Mesenchymal stem cell (in vitro differentiated cells and primary cell): ENCODE data around the gene HNRNPLL. TPM values are rescaled to one million over a fixed set of nuclear protein-coding genes. Genes with fewer than 3 reads are reported as not detected.

ENCODE experiments used
- DNase-seq: peaks from one replicate; pipeline ENCODE4 v3.0.0-alpha.2; 2013
- H2AFZ ChIP-seq: one replicate; pipeline ENCODE4 v1.6.1; 2013; ENCODE audit warnings: low read depth, mild to moderate bottlenecking, control low read depth, inconsistent platforms, low read length, moderate library complexity
- H2AK5ac ChIP-seq: 2 replicates; pipeline ENCODE4 v1.6.1; 2013; ENCODE audit warnings: low read length, moderate library complexity, mild to moderate bottlenecking, inconsistent platforms; ENCODE audit not compliant: severe bottlenecking
- H2BK120ac ChIP-seq: one replicate; pipeline ENCODE4 v1.6.1; 2013; ENCODE audit warnings: low read depth, mild to moderate bottlenecking, inconsistent platforms, low read length, moderate library complexity
- H2BK12ac ChIP-seq, 2 experiments: one replicate each; pipeline ENCODE4 v1.6.1; 2013; ENCODE audit warnings: inconsistent platforms in 2 of 2, low read length in 2 of 2, mild to moderate bottlenecking in 2 of 2, moderate library complexity in 2 of 2, control low read depth in 1 of 2
- H2BK15ac ChIP-seq: one replicate; pipeline ENCODE4 v1.6.1; 2013; ENCODE audit warnings: mild to moderate bottlenecking, low read depth, inconsistent platforms; ENCODE audit not compliant: poor library complexity, severe bottlenecking
- H2BK5ac ChIP-seq: 2 replicates; pipeline ENCODE4 v1.6.1; 2013; ENCODE audit warnings: low read depth, mild to moderate bottlenecking, low read length, control low read depth, inconsistent platforms; ENCODE audit not compliant: poor library complexity, severe bottlenecking
- H3K14ac ChIP-seq, 2 experiments: one replicate each; pipeline ENCODE4 v1.6.1; 2013; ENCODE audit warnings: inconsistent platforms in 2 of 2, low read length in 2 of 2, control low read depth in 1 of 2, mild to moderate bottlenecking in 1 of 2, moderate library complexity in 1 of 2
- H3K18ac ChIP-seq, 2 experiments: one replicate each; pipeline ENCODE4 v1.6.1; 2013; ENCODE audit warnings: inconsistent platforms in 2 of 2, low read length in 2 of 2, control low read depth in 1 of 2, low read depth in 1 of 2, mild to moderate bottlenecking in 1 of 2
- H3K23ac ChIP-seq, 2 experiments: one replicate each; pipeline ENCODE4 v1.6.1; 2013; ENCODE audit warnings: inconsistent platforms in 2 of 2, low read length in 2 of 2, mild to moderate bottlenecking in 2 of 2, moderate library complexity in 2 of 2, control low read depth in 1 of 2
- H3K27ac ChIP-seq: 2 replicates; pipeline ENCODE4 v1.5.1; 2013; ENCODE audit warnings: mild to moderate bottlenecking, moderate library complexity, low read length, control low read depth, inconsistent platforms; ENCODE audit not compliant: poor library complexity, severe bottlenecking
- H3K27me3 ChIP-seq, 2 experiments: 2 replicates each; pipeline versions ENCODE4 v1.6.1 to v1.7.0; 2013; ENCODE audit warnings: low read length in 2 of 2, mild to moderate bottlenecking in 2 of 2, moderate library complexity in 2 of 2, control low read depth in 1 of 2, inconsistent platforms in 1 of 2; ENCODE audit not compliant: control insufficient read depth in 1 of 2, insufficient read depth in 1 of 2
- H3K36me3 ChIP-seq, 2 experiments: 2 replicates each; pipeline versions ENCODE4 v1.6.1 to v1.7.0; 2013; ENCODE audit warnings: low read length in 2 of 2, control low read depth in 1 of 2, inconsistent platforms in 1 of 2, low read depth in 1 of 2, mild to moderate bottlenecking in 1 of 2; ENCODE audit not compliant: insufficient read depth in 2 of 2, control insufficient read depth in 1 of 2
- H3K4ac ChIP-seq, 2 experiments: one replicate each; pipeline ENCODE4 v1.6.1; 2013; ENCODE audit warnings: inconsistent platforms in 2 of 2, low read length in 2 of 2, mild to moderate bottlenecking in 2 of 2, moderate library complexity in 2 of 2, control low read depth in 1 of 2, low read depth in 1 of 2
- H3K4me1 ChIP-seq: 2 replicates; pipeline ENCODE4 v1.6.1; 2013; ENCODE audit warnings: low read depth, low read length, control low read depth; ENCODE audit not compliant: control insufficient read depth, insufficient read depth
- H3K4me2 ChIP-seq: 2 replicates; pipeline ENCODE4 v1.6.1; 2013; ENCODE audit warnings: low read length, mild to moderate bottlenecking, inconsistent platforms; ENCODE audit not compliant: poor library complexity, severe bottlenecking
- H3K4me3 ChIP-seq, 2 experiments: 2 replicates each; pipeline versions ENCODE4 v1.5.1 to v1.7.0; 2013; ENCODE audit warnings: low read length in 2 of 2, mild to moderate bottlenecking in 2 of 2, control low read depth in 1 of 2, low read depth in 1 of 2; ENCODE audit not compliant: insufficient read depth in 1 of 2
- H3K79me1 ChIP-seq: replicated peaks from 2 replicates; pipeline ENCODE4 v1.6.1; 2013; ENCODE audit warnings: mild to moderate bottlenecking, control low read depth, low read length, inconsistent platforms; ENCODE audit not compliant: poor library complexity, severe bottlenecking
- H3K9ac ChIP-seq: 2 replicates; pipeline ENCODE4 v1.7.0; 2013; ENCODE audit warnings: mild to moderate bottlenecking, low read length, moderate library complexity
- H3K9me3 ChIP-seq: 2 replicates; pipeline ENCODE4 v1.7.0; 2013; ENCODE audit warnings: mild to moderate bottlenecking, low read length; ENCODE audit not compliant: control insufficient read depth
- H4K8ac ChIP-seq: one replicate; pipeline ENCODE4 v1.6.1; 2013; ENCODE audit warnings: inconsistent platforms, mild to moderate bottlenecking, low read length, moderate library complexity
- H4K91ac ChIP-seq: one replicate; pipeline ENCODE4 v1.6.1; 2013; ENCODE audit warnings: mild to moderate bottlenecking, low read length, inconsistent platforms
- WGBS: methylation state at CpG from one replicate; pipeline ENCODE4 v1.1.7; 2013; ENCODE audit warnings: mixed read lengths; 5-methylcytosine and 5-hydroxymethylcytosine counted together
- polyA plus RNA-seq, 2 experiments: library from polyadenylated mRNA; stranded (reverse); fragments of 200-250 nt; gene quantifications; one replicate each; pipeline ENCODE4 v1.2.3, GENCODE V29; 2013

Gene HNRNPLL
- polyA plus RNA-seq (2013, experiment 1 of 2) = 23.5 TPM
- polyA plus RNA-seq (2013, experiment 2 of 2) = 24.4 TPM

- peak within 1 kb of the TSS; percentile 95 for H2BK5ac ChIP-seq
- peak within 1 kb of the TSS; percentile 7 to 68 for H3K14ac ChIP-seq
- H3K18ac ChIP-seq = peak within 1 kb of the TSS; percentile 49 to 92
- WGBS = under 1% methylated on average over 66 of the region's 75 CpGs
- peak within 1 kb of the TSS in 1 of 2 experiments; percentile 88 for H3K23ac ChIP-seq
- peak; percentile 98 for DNase-seq
- H3K79me1 ChIP-seq = no peaks in the 10 kb centered on the region
- H4K91ac ChIP-seq = peak within 1 kb of the TSS; percentile 23
- no peaks in the 10 kb centered on the region for H3K9me3 ChIP-seq
- peak within 1 kb of the TSS; percentile 87 for H4K8ac ChIP-seq
- peak within 1 kb of the TSS; percentile 86 for H2BK120ac ChIP-seq
- peak within 1 kb of the TSS; percentile 78 for H2AFZ ChIP-seq
- H3K4ac ChIP-seq = peak within 1 kb of the TSS; percentile 49 to 95
- peak within 1 kb of the TSS; percentile 86 for H3K9ac ChIP-seq
- H3K27ac ChIP-seq = peak within 1 kb of the TSS; percentile 72
- H2AK5ac ChIP-seq = no peak within 1 kb of the TSS
- peak within 1 kb of the TSS; percentile 99 for H3K4me2 ChIP-seq
- no peaks in the 10 kb centered on the region for H3K27me3 ChIP-seq
- H3K4me3 ChIP-seq = peak within 1 kb of the TSS; percentile 79 to 82
- peak within 1 kb of the TSS; percentile 77 for H2BK15ac ChIP-seq
- peak within 1 kb of the TSS in 1 of 2 experiments; percentile 34 for H2BK12ac ChIP-seq
- H3K4me1 ChIP-seq = peaks cover 13% of the 10 kb centered on the region
- H3K36me3 ChIP-seq = no peaks in the 10 kb centered on the region
Measured at GRCh38 chr2:38602732-38603401, at the start of gene HNRNPLL. TSS of gene HNRNPLL (minus strand) at chr2:38602928. CDS start at chr2:38602626, 302 bp downstream.

GRCh38 chr2:38650717-38651116 is 48.0 kb upstream of the HNRNPLL start:
- Histone ChIP-seq H3K27me3 (peaks cover 13 to 19% of the 10 kb centered on the region in 2 experiments), H4K91ac (no peak overlapping the region), H3K4ac (no peak overlapping the region), H3K4me2 (no peak overlapping the region), H2BK15ac (no peak overlapping the region), H3K4me1 (peaks cover 2% of the 10 kb centered on the region), H3K18ac (no peak overlapping the region), H2AK5ac (no peak overlapping the region), H3K14ac (no peak overlapping the region), H3K9me3 (no peaks in the 10 kb centered on the region), H2BK5ac (no peak overlapping the region), H2BK12ac (no peak overlapping the region), H3K23ac (peak overlapping the region in 1 of 2 experiments; percentile 50), H3K79me1 (no peaks in the 10 kb centered on the region), H3K4me3 (no peak overlapping the region), H3K36me3 (no peaks in the 10 kb centered on the region), H3K9ac (no peak overlapping the region), H2AFZ (no peak overlapping the region), H4K8ac (no peak overlapping the region), H2BK120ac (no peak overlapping the region), H3K27ac (no peak overlapping the region)
- WGBS = 100% methylated on average over 2 of the region's 2 CpGs
- no peak for DNase-seq

GRCh38 chr2:38650012-38650411 is 47.3 kb upstream of the HNRNPLL start:
- Histone ChIP-seq H3K4me3 (no peak overlapping the region), H2BK5ac (no peak overlapping the region), H3K9ac (no peak overlapping the region), H4K8ac (no peak overlapping the region), H2BK120ac (no peak overlapping the region), H3K4me2 (no peak overlapping the region), H3K23ac (no peak overlapping the region), H2BK12ac (no peak overlapping the region), H3K27ac (no peak overlapping the region), H3K27me3 (peaks cover 11 to 17% of the 10 kb centered on the region in 2 experiments), H2AK5ac (no peak overlapping the region), H3K36me3 (no peaks in the 10 kb centered on the region), H3K79me1 (no peaks in the 10 kb centered on the region), H3K4ac (no peak overlapping the region), H2BK15ac (no peak overlapping the region), H3K4me1 (peaks cover 2% of the 10 kb centered on the region), H3K9me3 (no peaks in the 10 kb centered on the region), H2AFZ (no peak overlapping the region), H3K14ac (no peak overlapping the region), H3K18ac (no peak overlapping the region), H4K91ac (no peak overlapping the region)
- DNase-seq = no peak
- 93% methylated on average over 6 of the region's 6 CpGs for WGBS

- no peak overlapping the region for H3K23ac ChIP-seq
Measured at GRCh38 chr2:38649176-38649728, 46.5 kb upstream of the HNRNPLL start.

More at GRCh38 chr2:38649176-38649728, 46.5 kb upstream of the HNRNPLL start:
- Histone ChIP-seq H3K4ac (no peak overlapping the region), H2AFZ (no peak overlapping the region), H4K8ac (no peak overlapping the region), H2BK5ac (no peak overlapping the region), H3K27ac (no peak overlapping the region), H3K14ac (no peak overlapping the region), H3K27me3 (peaks cover 11 to 14% of the 10 kb centered on the region in 2 experiments), H3K4me2 (no peak overlapping the region), H3K9me3 (no peaks in the 10 kb centered on the region), H3K9ac (no peak overlapping the region), H3K79me1 (no peaks in the 10 kb centered on the region), H3K36me3 (no peaks in the 10 kb centered on the region), H2BK120ac (no peak overlapping the region), H3K4me3 (no peak overlapping the region), H4K91ac (no peak overlapping the region), H2AK5ac (no peak overlapping the region), H2BK12ac (no peak overlapping the region), H3K18ac (no peak overlapping the region), H3K4me1 (peaks cover 2% of the 10 kb centered on the region), H2BK15ac (no peak overlapping the region)
- 92% methylated on average over 12 of the region's 12 CpGs for WGBS
- DNase-seq = no peak
